ENCODE measurements around the gene STOX2.

DNA sequence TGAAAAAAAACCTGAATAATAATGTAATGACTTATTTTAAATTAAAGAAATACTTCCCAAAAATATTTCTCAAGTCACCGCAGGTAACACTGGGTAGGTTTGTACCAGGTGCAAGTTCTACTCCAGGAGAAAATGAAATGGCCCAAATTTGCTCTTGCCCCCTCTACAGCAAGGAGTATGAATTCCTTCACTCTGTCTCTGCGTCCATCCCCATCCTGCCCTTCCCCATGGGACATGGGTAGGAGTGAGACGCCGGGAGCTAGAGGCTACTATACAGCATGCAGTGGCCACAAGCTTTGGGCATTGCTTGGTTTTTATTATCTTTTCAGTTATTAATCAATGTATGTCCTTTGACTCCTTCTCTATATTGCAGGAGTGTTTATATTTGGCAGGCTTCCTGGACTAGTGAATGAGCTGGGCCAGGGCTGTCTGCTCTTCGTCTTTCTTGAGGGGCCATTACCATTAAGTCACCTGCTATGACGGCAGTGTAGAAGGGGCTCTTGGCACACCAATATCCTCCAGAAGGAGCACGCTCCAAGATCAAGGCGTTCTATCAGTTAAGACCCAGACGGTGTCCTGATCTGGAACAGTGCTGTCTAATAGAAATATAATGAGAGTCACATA is 162.9 kb downstream of the STOX2 start:
- TF ChIP-seq, protein P1, sequence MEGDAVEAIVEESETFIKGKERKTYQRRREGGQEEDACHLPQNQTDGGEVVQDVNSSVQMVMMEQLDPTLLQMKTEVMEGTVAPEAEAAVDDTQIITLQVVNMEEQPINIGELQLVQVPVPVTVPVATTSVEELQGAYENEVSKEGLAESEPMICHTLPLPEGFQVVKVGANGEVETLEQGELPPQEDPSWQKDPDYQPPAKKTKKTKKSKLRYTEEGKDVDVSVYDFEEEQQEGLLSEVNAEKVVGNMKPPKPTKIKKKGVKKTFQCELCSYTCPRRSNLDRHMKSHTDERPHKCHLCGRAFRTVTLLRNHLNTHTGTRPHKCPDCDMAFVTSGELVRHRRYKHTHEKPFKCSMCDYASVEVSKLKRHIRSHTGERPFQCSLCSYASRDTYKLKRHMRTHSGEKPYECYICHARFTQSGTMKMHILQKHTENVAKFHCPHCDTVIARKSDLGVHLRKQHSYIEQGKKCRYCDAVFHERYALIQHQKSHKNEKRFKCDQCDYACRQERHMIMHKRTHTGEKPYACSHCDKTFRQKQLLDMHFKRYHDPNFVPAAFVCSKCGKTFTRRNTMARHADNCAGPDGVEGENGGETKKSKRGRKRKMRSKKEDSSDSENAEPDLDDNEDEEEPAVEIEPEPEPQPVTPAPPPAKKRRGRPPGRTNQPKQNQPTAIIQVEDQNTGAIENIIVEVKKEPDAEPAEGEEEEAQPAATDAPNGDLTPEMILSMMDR (IDR thresholded peaks at IDR 0.05): no peak
- TF ChIP-seq POLR2A (IDR thresholded peaks at IDR 0.05): no peak
